Psoas muscle (tissue), 8 donors: ENCODE measurements around the gene SYT1. TPM values are rescaled to one million over a fixed set of nuclear protein-coding genes. Genes with fewer than 3 reads are reported as not detected.

Experiments used
- ATAC-seq, 4 donors: fragments of 200-7000 bp; cut with Tn5 transposase; one replicate each; pipeline ENCODE4 v1.9.1; 2020; ENCODE audit warnings: moderate library complexity in 3 of 4, mild to moderate bottlenecking in 2 of 4
- DNase-seq, 2 donors: peaks; one replicate each; pipeline ENCODE4 v3.0.0-alpha.2; 2020
- H3K27ac ChIP-seq: fragments of 200-600 bp; one replicate; pipeline ENCODE4 v1.8.0; 2022
- H3K27me3 ChIP-seq, 3 donors: fragments of 200-600 bp in 1 of 3; one replicate each; pipeline versions ENCODE4 v1.6.1 to v1.8.0; 2013 to 2022; ENCODE audit warnings: low read length in 2 of 3, mild to moderate bottlenecking in 2 of 3, moderate library complexity in 1 of 3; ENCODE audit not compliant: insufficient read depth in 3 of 3
- H3K36me3 ChIP-seq, 2 donors: fragments of 200-600 bp in 1 of 2; one replicate each; pipeline versions ENCODE4 v1.6.1 to v1.8.0; 2013 to 2022; ENCODE audit warnings: low read depth in 1 of 2, mild to moderate bottlenecking in 1 of 2, moderate library complexity in 1 of 2; ENCODE audit not compliant: insufficient read depth in 1 of 2
- H3K4me1 ChIP-seq: fragments of 200-600 bp; one replicate; pipeline ENCODE4 v1.8.0; 2022
- H3K4me3 ChIP-seq: fragments of 200-600 bp; one replicate; pipeline ENCODE4 v1.8.0; 2022; ENCODE audit warnings: mild to moderate bottlenecking
- H3K9me3 ChIP-seq: fragments of 200-600 bp; one replicate; pipeline ENCODE4 v1.8.0; 2022
- CTCF ChIP-seq: fragments of 200-600 bp; IDR thresholded peaks from one replicate; pipeline ENCODE4 v1.8.0; 2022; ENCODE audit warnings: antibody characterized with exemption
- WGBS, 3 donors: extraction: QIAGEN DNeasy Blood & Tissue Kit; methylation state at CpG; one replicate each; pipeline versions ENCODE4 v1.1.6 to v1.1.7; 2013; 5-methylcytosine and 5-hydroxymethylcytosine counted together
- intact Hi-C, 2 donors: fragments of 100-400 bp; cut with DNase I; formaldehyde crosslinking; loops; one replicate each; pipeline versions ENCODE4 v1.11.0 to v1.14.2; 2022
- polyA plus RNA-seq, 3 donors: library from polyadenylated mRNA; stranded (reverse); fragments of 200-250 nt; gene quantifications; one replicate each; pipeline ENCODE4 v1.2.3, GENCODE V29; 2013
- total RNA-seq, 4 donors: library from RNA; stranded (reverse); fragmentation: NEBNext Ultra II Directional in 2 of 4; extraction: Animal tissue kit (Norgen Biotek cat#: 25700) in 2 of 4; gene quantifications; one replicate each; pipeline versions ENCODE4 v1.2.1 to v1.2.4, GENCODE V29; 2021 to 2023
- donor health status: healthy with polysubstance abuse.
- donor health status: DM: no; HTN: no; CAD: no; lungs with moderate emphysema.
- donor health status: Bipolar disorder and iron deficiency.
- donor health status: healthy.
- donor health status: DM: yes; HTN: yes; CAD: no.
- donor health status: DM: no; HTN: no; CAD: no.
- donor health status: DM: no; HTN: no; CAD: no.
- donor health status: DM: yes; HTN: yes; CAD: no.

SYT1 gene
- total and polyA plus RNA-seq, 7 donors = 0.05 to 0.34 (median 0.14) TPM; not detected in 2

GRCh38 chr12:79421236-79421740, 556.7 kb downstream of the SYT1 start:
- intact Hi-C loops = no loop called here
- TF ChIP-seq CTCF = no peak
- no peak for DNase-seq
- H3K4me3 ChIP-seq = no peak overlapping the region
- WGBS, 3 donors = 70 to 90% (median 77%) methylated on average over 1 of the region's 1 CpG
- H3K4me1 ChIP-seq = no peaks in the 10 kb centered on the region
- no peaks in the 10 kb centered on the region for H3K36me3 ChIP-seq
- peaks cover 0 to 3% (median 0%) of the 10 kb centered on the region in 3 donors for H3K27me3 ChIP-seq
- no peaks in the 10 kb centered on the region for H3K9me3 ChIP-seq
- no peak overlapping the region for H3K27ac ChIP-seq
- ATAC-seq = no peak

- no peak for TF ChIP-seq CTCF
- no peaks in the 10 kb centered on the region for H3K9me3 ChIP-seq
- DNase-seq = no peak
- no peak overlapping the region for H3K4me3 ChIP-seq
- no peaks in the 10 kb centered on the region for H3K36me3 ChIP-seq
- no peak overlapping the region for H3K27ac ChIP-seq
- 76 to 86% (median 85%) methylated on average over 3 of the region's 3 CpGs for WGBS, 3 donors
- H3K27me3 ChIP-seq = peaks cover 0 to 3% (median 0%) of the 10 kb centered on the region in 3 donors
- no peak for ATAC-seq
- intact Hi-C loops = no loop called here
- H3K4me1 ChIP-seq = no peaks in the 10 kb centered on the region
Observed at GRCh38 chr12:79422060-79422812, 557.7 kb downstream of the SYT1 start.

GRCh38 chr12:79423560-79423959, 559.0 kb downstream of the SYT1 start:
- Histone ChIP-seq H3K4me1 (no peaks in the 10 kb centered on the region), H3K9me3 (no peaks in the 10 kb centered on the region), H3K36me3 (no peaks in the 10 kb centered on the region), H3K4me3 (no peak overlapping the region), H3K27ac (no peak overlapping the region), H3K27me3 (peaks cover 0 to 3% (median 0%) of the 10 kb centered on the region in 3 donors)
- 90 to 96% (median 92%) methylated on average over 3 of the region's 3 CpGs for WGBS, 3 donors
- no peak for ATAC-seq
- no peak for DNase-seq
- intact Hi-C loops = no loop called here
- no peak for TF ChIP-seq CTCF

- 55 to 59% (median 58%) methylated on average over 2 of the region's 2 CpGs for WGBS, 3 donors
- intact Hi-C loops = no loop called here
- no peaks in the 10 kb centered on the region for H3K4me1 ChIP-seq
- H3K4me3 ChIP-seq = no peak overlapping the region
- no peak for TF ChIP-seq CTCF
- H3K36me3 ChIP-seq = no peaks in the 10 kb centered on the region
- H3K27me3 ChIP-seq = peaks cover 0 to 3% (median 0%) of the 10 kb centered on the region in 3 donors
- H3K27ac ChIP-seq = no peak overlapping the region
- ATAC-seq (no peak), DNase-seq (no peak)
- H3K9me3 ChIP-seq = no peaks in the 10 kb centered on the region
Observed at GRCh38 chr12:79424109-79424721, 559.6 kb downstream of the SYT1 start.
